NCI-H82 treated with DMSO at 0.1 percent for 48 hours (cell line): ENCODE data around the gene ACOX2.
"Not testable (repeated sequence)": the region's sequence is repeated elsewhere in the genome, so short reads cannot be mapped to it uniquely, and the experiment has no call there.

Source experiments
- DNase-seq: peaks from one replicate; lab custom pipeline; 2025; ENCODE audit not compliant: unreplicated experiment; lab: John Stamatoyannopoulos, UW

Gene ACOX2

GRCh38 chr3:58535531-58536500, 1.2 kb downstream of the ACOX2 start:
- peak; percentile 18 for DNase-seq

- no peak for DNase-seq
These were observed 2.1 kb downstream of the ACOX2 start for GRCh38 chr3:58534592-58535494.

- no peak for DNase-seq
These were observed 4.2 kb downstream of the ACOX2 start for GRCh38 chr3:58532794-58533220.

GRCh38 chr3:58531956-58532355, 5.0 kb downstream of the ACOX2 start:
- no peak for DNase-seq

GRCh38 chr3:58531555-58531954, 5.4 kb downstream of the ACOX2 start:
- DNase-seq: no peak

- no peak for DNase-seq
These were observed 6.6 kb downstream of the ACOX2 start for GRCh38 chr3:58530354-58530865.

GRCh38 chr3:58529516-58530353, 7.3 kb downstream of the ACOX2 start:
- DNase-seq: peak; percentile 45

- DNase-seq: no peak
These were observed 8.4 kb downstream of the ACOX2 start for GRCh38 chr3:58528629-58529028.

- not testable (repeated sequence) for DNase-seq
These were observed 9.6 kb downstream of the ACOX2 start for GRCh38 chr3:58527440-58527839.

GRCh38 chr3:58526515-58526957, 10.5 kb downstream of the ACOX2 start:
- no peak for DNase-seq

- DNase-seq: no peak
These were observed 12.6 kb downstream of the ACOX2 start for GRCh38 chr3:58524326-58524888.

- DNase-seq: no peak
These were observed 14.1 kb downstream of the ACOX2 start for GRCh38 chr3:58522759-58523425.

GRCh38 chr3:58521917-58522631, 14.9 kb downstream of the ACOX2 start:
- peak; percentile 85 for DNase-seq

GRCh38 chr3:58521336-58521670, 15.7 kb downstream of the ACOX2 start:
- DNase-seq: no peak

GRCh38 chr3:58520403-58521335, 16.3 kb downstream of the ACOX2 start:
- DNase-seq: no peak

- no peak for DNase-seq
These were observed 17.2 kb downstream of the ACOX2 start for GRCh38 chr3:58519668-58520402.

GRCh38 chr3:58518291-58518789, 18.6 kb downstream of the ACOX2 start:
- DNase-seq: peak; percentile 94
